Panc1 (cell line): ENCODE measurements around the gene TSSC4. TPM values are rescaled to one million over a fixed set of nuclear protein-coding genes. Genes with fewer than 3 reads are reported as not detected.

ENCODE experiments used
- ATAC-seq: fragments of 200-7000 bp; cut with Tn5 transposase; 2 replicates; pipeline ENCODE4 v1.9.1; 2020; ENCODE audit warnings: mild to moderate bottlenecking, moderate library complexity
- BruUV-seq: library from RNA; stranded (reverse); fragments of 400-500 nt; replicated peaks from 2 replicates; lab custom pipeline; 2021; lab: Mats Ljungman, UMichigan
- CTCF ChIA-PET: fragments of 300-600 bp; sonication (Branson Sonifier 250); formaldehyde crosslinking; loops from one replicate; lab custom pipeline; 2022; ENCODE audit warnings: antibody characterized with exemption; lab: Charles Lee
- POLR2A ChIA-PET: fragments of 300-600 bp; sonication (Branson Sonifier 250); formaldehyde crosslinking; loops from one replicate; lab custom pipeline; 2022; ENCODE audit warnings: antibody characterized with exemption; lab: Charles Lee
- DNase-seq: peaks from one replicate; pipeline ENCODE4 v3.0.0-alpha.2; 2010; ENCODE audit warnings: low read depth, low spot score
- H3K27ac ChIP-seq: 2 replicates; pipeline ENCODE4 v1.5.1; 2011; ENCODE audit warnings: mild to moderate bottlenecking, low read length, inconsistent platforms
- H3K27me3 ChIP-seq: fragments of 200-500 bp; sonication (Bioruptor generic); 2 replicates; pipeline ENCODE4 v1.6.0; 2014; ENCODE audit warnings: low read length, inconsistent platforms; ENCODE audit not compliant: control insufficient read depth, insufficient read depth
- H3K36me3 ChIP-seq: fragments of 200-500 bp; sonication (Bioruptor generic); 2 replicates; pipeline ENCODE4 v1.5.1; 2014; ENCODE audit warnings: inconsistent platforms, mild to moderate bottlenecking, low read length, moderate library complexity; ENCODE audit not compliant: control insufficient read depth, insufficient read depth
- H3K4me1 ChIP-seq: 2 replicates; pipeline ENCODE4 v1.5.1; 2011; ENCODE audit warnings: inconsistent platforms, mild to moderate bottlenecking, low read length, moderate library complexity; ENCODE audit not compliant: control insufficient read depth, insufficient read depth
- H3K4me3 ChIP-seq, 2 experiments: 2 replicates each; pipeline ENCODE4 v1.5.1; 2011 to 2012; ENCODE audit warnings: low read depth in 2 of 2, low read length in 2 of 2, mild to moderate bottlenecking in 2 of 2, inconsistent platforms in 1 of 2, moderate library complexity in 1 of 2
- H3K9me3 ChIP-seq: fragments of 200-500 bp; sonication (Bioruptor generic); 2 replicates; pipeline ENCODE4 v1.5.1; 2014; ENCODE audit warnings: low read depth, mild to moderate bottlenecking, inconsistent platforms, low read length, moderate library complexity; ENCODE audit not compliant: control insufficient read depth, insufficient read depth
- POLR2AphosphoS5 ChIP-seq: IDR thresholded peaks from 2 replicates; pipeline ENCODE4 v1.6.1; 2012; ENCODE audit warnings: mild to moderate bottlenecking, low read depth, low read length, moderate library complexity
- SIN3A ChIP-seq: IDR thresholded peaks from 2 replicates; pipeline ENCODE4 v1.6.1; 2012; ENCODE audit warnings: low read depth, mild to moderate bottlenecking, low read length, moderate library complexity, borderline replicate concordance; ENCODE audit not compliant: insufficient read depth
- TCF7L2 ChIP-seq: IDR thresholded peaks from 2 replicates; pipeline ENCODE4 v1.6.1; 2011; ENCODE audit warnings: mild to moderate bottlenecking, low read depth, low read length, inconsistent platforms
- in situ Hi-C: cut with HindIII; loops from 2 replicates; pipeline ENCODE4 v1.10.0; 2016; ENCODE audit warnings: low sequenced_read_pairs, low pct_unique_long_range_greater_than_20kb
- intact Hi-C: fragments of 100-400 bp; cut with micrococcal nuclease; formaldehyde crosslinking; loops from one replicate; pipeline ENCODE4 v1.10.0; 2022; ENCODE audit not compliant: unreplicated experiment
- total RNA-seq: library from RNA; stranded (reverse); gene quantifications from one replicate; pipeline ENCODE4 v1.2.1, GENCODE V29; 2021; ENCODE audit not compliant: unreplicated experiment
- TF ChIP-seq, protein P1 (sequence below), 2 experiments: IDR thresholded peaks; 2 replicates each; pipeline ENCODE4 v1.6.1; 2011 to 2012; ENCODE audit warnings: low read depth in 2 of 2, control low read depth in 1 of 2, low read length in 1 of 2, mild to moderate bottlenecking in 1 of 2, moderate library complexity in 1 of 2; ENCODE audit not compliant: insufficient read depth in 1 of 2
- TF ChIP-seq, protein P2 (sequence below): fragments of 450-650 bp; IDR thresholded peaks from 2 replicates; pipeline ENCODE4 v1.5.1; 2017; ENCODE audit warnings: mild to moderate bottlenecking

The TSSC4 gene
- total RNA-seq, 1 experiment from 2014 or later, result 132 TPM

- ATAC-seq (no peak), DNase-seq (no peak)
- Histone ChIP-seq H3K27me3 (no peaks in the 10 kb centered on the region), H3K4me3 (no peak overlapping the region), H3K36me3 (no peaks in the 10 kb centered on the region), H3K9me3 (no peaks in the 10 kb centered on the region), H3K27ac (no peak overlapping the region), H3K4me1 (peaks cover 39% of the 10 kb centered on the region)
- ChIA-PET POLR2A (no interaction called here), CTCF (no interaction called here)
- TF ChIP-seq SIN3A, result no peak
- BruUV-seq, result no TSS peak
- in situ Hi-C loops, result no loop called here
- intact Hi-C loops, result no loop called here
Measured at GRCh38 chr11:2388431-2389376, 11.8 kb upstream of the TSSC4 start.

GRCh38 chr11:2389377-2390026 lies 11.0 kb upstream of the TSSC4 start:
- H3K4me3 ChIP-seq, result no peak overlapping the region
- BruUV-seq, result no TSS peak
- TF ChIP-seq SIN3A (no peak), POLR2AphosphoS5 (no peak), TCF7L2 (no peak)
- TF ChIP-seq, protein P1, sequence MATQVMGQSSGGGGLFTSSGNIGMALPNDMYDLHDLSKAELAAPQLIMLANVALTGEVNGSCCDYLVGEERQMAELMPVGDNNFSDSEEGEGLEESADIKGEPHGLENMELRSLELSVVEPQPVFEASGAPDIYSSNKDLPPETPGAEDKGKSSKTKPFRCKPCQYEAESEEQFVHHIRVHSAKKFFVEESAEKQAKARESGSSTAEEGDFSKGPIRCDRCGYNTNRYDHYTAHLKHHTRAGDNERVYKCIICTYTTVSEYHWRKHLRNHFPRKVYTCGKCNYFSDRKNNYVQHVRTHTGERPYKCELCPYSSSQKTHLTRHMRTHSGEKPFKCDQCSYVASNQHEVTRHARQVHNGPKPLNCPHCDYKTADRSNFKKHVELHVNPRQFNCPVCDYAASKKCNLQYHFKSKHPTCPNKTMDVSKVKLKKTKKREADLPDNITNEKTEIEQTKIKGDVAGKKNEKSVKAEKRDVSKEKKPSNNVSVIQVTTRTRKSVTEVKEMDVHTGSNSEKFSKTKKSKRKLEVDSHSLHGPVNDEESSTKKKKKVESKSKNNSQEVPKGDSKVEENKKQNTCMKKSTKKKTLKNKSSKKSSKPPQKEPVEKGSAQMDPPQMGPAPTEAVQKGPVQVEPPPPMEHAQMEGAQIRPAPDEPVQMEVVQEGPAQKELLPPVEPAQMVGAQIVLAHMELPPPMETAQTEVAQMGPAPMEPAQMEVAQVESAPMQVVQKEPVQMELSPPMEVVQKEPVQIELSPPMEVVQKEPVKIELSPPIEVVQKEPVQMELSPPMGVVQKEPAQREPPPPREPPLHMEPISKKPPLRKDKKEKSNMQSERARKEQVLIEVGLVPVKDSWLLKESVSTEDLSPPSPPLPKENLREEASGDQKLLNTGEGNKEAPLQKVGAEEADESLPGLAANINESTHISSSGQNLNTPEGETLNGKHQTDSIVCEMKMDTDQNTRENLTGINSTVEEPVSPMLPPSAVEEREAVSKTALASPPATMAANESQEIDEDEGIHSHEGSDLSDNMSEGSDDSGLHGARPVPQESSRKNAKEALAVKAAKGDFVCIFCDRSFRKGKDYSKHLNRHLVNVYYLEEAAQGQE (IDR thresholded peaks at IDR 0.05; ENCODE audit: insufficient read depth in 1 of 2, low read depth in 2 of 2, low read length in 1 of 2), result no peak
- TF ChIP-seq, protein P2, sequence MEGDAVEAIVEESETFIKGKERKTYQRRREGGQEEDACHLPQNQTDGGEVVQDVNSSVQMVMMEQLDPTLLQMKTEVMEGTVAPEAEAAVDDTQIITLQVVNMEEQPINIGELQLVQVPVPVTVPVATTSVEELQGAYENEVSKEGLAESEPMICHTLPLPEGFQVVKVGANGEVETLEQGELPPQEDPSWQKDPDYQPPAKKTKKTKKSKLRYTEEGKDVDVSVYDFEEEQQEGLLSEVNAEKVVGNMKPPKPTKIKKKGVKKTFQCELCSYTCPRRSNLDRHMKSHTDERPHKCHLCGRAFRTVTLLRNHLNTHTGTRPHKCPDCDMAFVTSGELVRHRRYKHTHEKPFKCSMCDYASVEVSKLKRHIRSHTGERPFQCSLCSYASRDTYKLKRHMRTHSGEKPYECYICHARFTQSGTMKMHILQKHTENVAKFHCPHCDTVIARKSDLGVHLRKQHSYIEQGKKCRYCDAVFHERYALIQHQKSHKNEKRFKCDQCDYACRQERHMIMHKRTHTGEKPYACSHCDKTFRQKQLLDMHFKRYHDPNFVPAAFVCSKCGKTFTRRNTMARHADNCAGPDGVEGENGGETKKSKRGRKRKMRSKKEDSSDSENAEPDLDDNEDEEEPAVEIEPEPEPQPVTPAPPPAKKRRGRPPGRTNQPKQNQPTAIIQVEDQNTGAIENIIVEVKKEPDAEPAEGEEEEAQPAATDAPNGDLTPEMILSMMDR, result no peak; the same call in 1 of the 2 replicates
- ChIA-PET CTCF (no interaction called here), POLR2A (no interaction called here)
- in situ Hi-C loops (no loop called here), intact Hi-C loops (no loop called here)
- H3K27me3 ChIP-seq, result no peaks in the 10 kb centered on the region
- no peak for ATAC-seq
- no peaks in the 10 kb centered on the region for H3K36me3 ChIP-seq
- H3K4me1 ChIP-seq, result peaks cover 35% of the 10 kb centered on the region
- no peaks in the 10 kb centered on the region for H3K9me3 ChIP-seq
- DNase-seq, result no peak
- H3K27ac ChIP-seq, result no peak overlapping the region
